Osteocyte (in vitro differentiated cells): ENCODE measurements around the gene FAM163A. TPM values are rescaled to one million over a fixed set of nuclear protein-coding genes. Genes with fewer than 3 reads are reported as not detected.
"Not testable (repeated sequence)": the region's sequence is repeated elsewhere in the genome, so short reads cannot be mapped to it uniquely, and the experiment has no call there.

ENCODE experiments used
- DNase-seq: peaks from one replicate; pipeline ENCODE4 v3.0.0; 2021; ENCODE audit warnings: mixed read lengths; ENCODE audit not compliant: unreplicated experiment; ENCODE audit errors: extremely low spot score
- H3K27ac Mint-ChIP-seq: one replicate; pipeline ENCODE4 v1.8.0; 2021; ENCODE audit warnings: mild to moderate bottlenecking, mixed read lengths; ENCODE audit not compliant: unreplicated experiment
- H3K27me3 Mint-ChIP-seq: one replicate; pipeline ENCODE4 v1.8.0; 2021; ENCODE audit warnings: mixed read lengths; ENCODE audit not compliant: unreplicated experiment
- H3K36me3 Mint-ChIP-seq: one replicate; pipeline ENCODE4 v1.8.0; 2021; ENCODE audit warnings: mixed read lengths; ENCODE audit not compliant: unreplicated experiment
- H3K4me1 Mint-ChIP-seq: one replicate; pipeline ENCODE4 v1.8.0; 2021; ENCODE audit warnings: mixed read lengths; ENCODE audit not compliant: unreplicated experiment
- H3K4me3 Mint-ChIP-seq: one replicate; pipeline ENCODE4 v1.8.0; 2021; ENCODE audit warnings: mild to moderate bottlenecking, moderate library complexity, mixed read lengths; ENCODE audit not compliant: unreplicated experiment
- H3K9me3 Mint-ChIP-seq: one replicate; pipeline ENCODE4 v1.8.0; 2021; ENCODE audit warnings: mixed read lengths; ENCODE audit not compliant: unreplicated experiment
- CTCF ChIP-seq: fragments of 200-600 bp; sonication (generic); IDR thresholded peaks from 2 replicates; pipeline ENCODE4 v1.5.0; 2021; ENCODE audit warnings: antibody characterized with exemption, mild to moderate bottlenecking, moderate library complexity
- total RNA-seq: library from RNA; stranded (reverse); gene quantifications from 2 replicates; pipeline ENCODE4 v1.2.1, GENCODE V29; 2021

The FAM163A gene
- total RNA-seq, 1 donor from 2014 or later = not detected

- Mint-ChIP-seq H3K27me3 (peaks cover 41% of the 10 kb centered on the region), H3K36me3 (no peaks in the 10 kb centered on the region), H3K9me3 (no peaks in the 10 kb centered on the region), H3K4me1 (no peaks in the 10 kb centered on the region), H3K4me3 (no peak overlapping the region), H3K27ac (no peak overlapping the region)
- DNase-seq = no peak
- no peak for TF ChIP-seq CTCF
Measured at GRCh38 chr1:179798213-179798863, 55.2 kb downstream of the FAM163A start.

GRCh38 chr1:179798864-179799516 lies 55.9 kb downstream of the FAM163A start:
- Mint-ChIP-seq H3K9me3 (no peaks in the 10 kb centered on the region), H3K36me3 (no peaks in the 10 kb centered on the region), H3K4me1 (no peaks in the 10 kb centered on the region), H3K27me3 (peaks cover 40% of the 10 kb centered on the region), H3K4me3 (no peak overlapping the region), H3K27ac (no peak overlapping the region)
- no peak for DNase-seq
- no peak for TF ChIP-seq CTCF

GRCh38 chr1:179800481-179800880 lies 57.4 kb downstream of the FAM163A start:
- no peak for DNase-seq
- no peak for TF ChIP-seq CTCF
- H3K4me3 Mint-ChIP-seq = no peak overlapping the region
- H3K9me3 Mint-ChIP-seq = no peaks in the 10 kb centered on the region
- H3K36me3 Mint-ChIP-seq = no peaks in the 10 kb centered on the region
- H3K27me3 Mint-ChIP-seq = peaks cover 37% of the 10 kb centered on the region
- H3K4me1 Mint-ChIP-seq = no peaks in the 10 kb centered on the region
- H3K27ac Mint-ChIP-seq = no peak overlapping the region

GRCh38 chr1:179803104-179803503 lies 60.0 kb downstream of the FAM163A start:
- Mint-ChIP-seq H3K36me3 (no peaks in the 10 kb centered on the region), H3K4me1 (no peaks in the 10 kb centered on the region), H3K4me3 (no peak overlapping the region), H3K27ac (no peak overlapping the region), H3K27me3 (peaks cover 28% of the 10 kb centered on the region), H3K9me3 (no peaks in the 10 kb centered on the region)
- no peak for TF ChIP-seq CTCF
- DNase-seq = no peak

- H3K36me3 Mint-ChIP-seq = no peaks in the 10 kb centered on the region
- peaks cover 25% of the 10 kb centered on the region for H3K27me3 Mint-ChIP-seq
- DNase-seq = no peak
Measured at GRCh38 chr1:179803918-179804317, 60.8 kb downstream of the FAM163A start.

GRCh38 chr1:179804417-179804816 lies 61.3 kb downstream of the FAM163A start:
- H3K27me3 Mint-ChIP-seq = peaks cover 21% of the 10 kb centered on the region
- H3K36me3 Mint-ChIP-seq, H3K9me3 Mint-ChIP-seq, H3K4me3 Mint-ChIP-seq, H3K27ac Mint-ChIP-seq, DNase-seq, H3K4me1 Mint-ChIP-seq: not testable (repeated sequence)

More at GRCh38 chr1:179803918-179804317, 60.8 kb downstream of the FAM163A start:
- Mint-ChIP-seq H3K9me3 (no peaks in the 10 kb centered on the region), H3K4me1 (no peaks in the 10 kb centered on the region), H3K27ac (no peak overlapping the region), H3K4me3 (no peak overlapping the region)
- TF ChIP-seq CTCF = no peak
